Middle frontal gyrus (tissue), 1 donor: ENCODE data around the gene VN1R2.
"Not testable (repeated sequence)": the region's sequence is repeated elsewhere in the genome, so short reads cannot be mapped to it uniquely, and the experiment has no call there.

Source experiments
- DNase-seq: peaks from one replicate; pipeline ENCODE4 v3.0.0-alpha.2; 2015; ENCODE audit warnings: low spot score; ENCODE audit errors: extremely low spot score

Gene VN1R2

GRCh38 chr19:53257715-53258342 lies at the start of gene VN1R2:
TSS of gene VN1R2 (plus strand) at chr19:53258292. CDS start at chr19:53258376, 84 bp downstream.
- not testable (repeated sequence) for DNase-seq

GRCh38 chr19:53211554-53211953 lies 46.5 kb upstream of the VN1R2 start:
- DNase-seq: not testable (repeated sequence)

- DNase-seq: no peak
Measured at GRCh38 chr19:53212703-53213320, 45.3 kb upstream of the VN1R2 start.

- not testable (repeated sequence) for DNase-seq
Measured at GRCh38 chr19:53222716-53223115, 35.4 kb upstream of the VN1R2 start.

GRCh38 chr19:53224606-53225005 lies 33.5 kb upstream of the VN1R2 start:
- no peak for DNase-seq

GRCh38 chr19:53237114-53237777 lies 20.8 kb upstream of the VN1R2 start:
- no peak for DNase-seq

GRCh38 chr19:53246498-53246897 lies 11.6 kb upstream of the VN1R2 start:
- DNase-seq: no peak

- peak; percentile 74 for DNase-seq
Measured at GRCh38 chr19:53254411-53255341, 3.4 kb upstream of the VN1R2 start, which contains the start of gene ZNF677. TSS of gene ZNF677 (minus strand) at chr19:53254873. CDS start at chr19:53251550, 3,323 bp downstream.

- DNase-seq: not testable (repeated sequence)
Measured at GRCh38 chr19:53267623-53268022, 9.5 kb downstream of the VN1R2 start, which contains the start of gene VN1R4. TSS of gene VN1R4 (minus strand) at chr19:53267723. CDS start at chr19:53267665, 58 bp downstream.

- DNase-seq: not testable (repeated sequence)
Measured at GRCh38 chr19:53269861-53270260, 11.8 kb downstream of the VN1R2 start.

- no peak for DNase-seq
Measured at GRCh38 chr19:53272044-53272443, 14.0 kb downstream of the VN1R2 start.

- DNase-seq: no peak
Measured at GRCh38 chr19:53275480-53275879, 17.4 kb downstream of the VN1R2 start.

GRCh38 chr19:53281947-53282346 lies 23.9 kb downstream of the VN1R2 start:
- not testable (repeated sequence) for DNase-seq

GRCh38 chr19:53285087-53285486 lies 27.0 kb downstream of the VN1R2 start:
- no peak for DNase-seq

- DNase-seq: no peak
Measured at GRCh38 chr19:53290758-53291549, 32.9 kb downstream of the VN1R2 start.

GRCh38 chr19:53294786-53295441 lies 36.8 kb downstream of the VN1R2 start:
- DNase-seq: no peak

GRCh38 chr19:53301341-53301740 lies 43.2 kb downstream of the VN1R2 start:
- not testable (repeated sequence) for DNase-seq

- no peak for DNase-seq
Measured at GRCh38 chr19:53308339-53308811, 50.3 kb downstream of the VN1R2 start.
